Ascending aorta (tissue), 2 donors: ENCODE results near the gene UNK. TPM values are rescaled to one million over a fixed set of nuclear protein-coding genes. Genes with fewer than 3 reads are reported as not detected.
"Not testable (repeated sequence)": the region's sequence is repeated elsewhere in the genome, so short reads cannot be mapped to it uniquely, and the experiment has no call there.

Experiments used
- DNase-seq, 2 donors: peaks; one replicate each; pipeline ENCODE4 v3.0.0-alpha.2; 2019; ENCODE audit warnings: low spot score in 2 of 2
- H3K27ac ChIP-seq, 2 donors: fragments of 200-600 bp; sonication (generic); one replicate each; pipeline ENCODE4 v1.5.1; 2016 to 2017; ENCODE audit warnings: mild to moderate bottlenecking in 1 of 2
- H3K27me3 ChIP-seq: fragments of 200-600 bp; sonication (generic); one replicate; pipeline ENCODE4 v1.5.1; 2017
- H3K36me3 ChIP-seq, 2 donors: fragments of 200-600 bp; sonication (generic); one replicate each; pipeline ENCODE4 v1.5.1; 2016
- H3K4me1 ChIP-seq, 2 donors: fragments of 200-600 bp; sonication (generic); one replicate each; pipeline ENCODE4 v1.5.1; 2016 to 2017; ENCODE audit warnings: mild to moderate bottlenecking in 1 of 2
- H3K4me3 ChIP-seq, 2 donors: fragments of 200-600 bp; sonication (generic); one replicate each; pipeline ENCODE4 v1.5.1; 2016 to 2017; ENCODE audit warnings: mild to moderate bottlenecking in 1 of 2
- H3K9me3 ChIP-seq, 2 donors: fragments of 200-600 bp; sonication (generic); one replicate each; pipeline ENCODE4 v1.5.1; 2016
- CTCF ChIP-seq, 3 experiments: fragments of 200-600 bp in 2 of 3; fragments of 450-650 bp in 1 of 3; sonication (generic) in 2 of 3; IDR thresholded peaks; one replicate each; pipeline ENCODE4 v1.5.1; 2016 to 2019; ENCODE audit warnings: antibody characterized with exemption in 3 of 3, mild to moderate bottlenecking in 1 of 3, moderate library complexity in 1 of 3
- intact Hi-C: fragments of 100-400 bp; cut with DNase I; formaldehyde crosslinking; loops from one replicate; pipeline ENCODE4 v1.15.1; 2023
- total RNA-seq: library from RNA; depleted of rRNA; stranded (reverse); fragments of >200 nt; gene quantifications from one replicate; pipeline ENCODE4 v1.1.0, GENCODE V29; 2016

The UNK gene
- total RNA-seq, 1 donor from 2014 or later, result 73.9 TPM

GRCh38 chr17:75808905-75809621 is 24.5 kb downstream of the UNK start:
- H3K9me3 ChIP-seq, result no peaks in the 10 kb centered on the region
- peak in 1 of 2 donors; percentile 83 for DNase-seq
- peaks cover 0 to 3% of the 10 kb centered on the region in 2 donors for H3K4me1 ChIP-seq
- no peak overlapping the region for H3K4me3 ChIP-seq
- peak overlapping the region; percentile 58 to 62 for H3K27ac ChIP-seq
- intact Hi-C loops, result no loop called here
- no peaks in the 10 kb centered on the region for H3K27me3 ChIP-seq
- TF ChIP-seq CTCF (IDR thresholded peaks at IDR 0.05), result no peak
- H3K36me3 ChIP-seq, result peaks cover 42 to 45% of the 10 kb centered on the region in 2 donors

- Histone ChIP-seq H3K4me3 (no peak overlapping the region), H3K36me3 (peaks cover 48 to 49% of the 10 kb centered on the region in 2 donors), H3K9me3 (no peaks in the 10 kb centered on the region), H3K4me1 (peaks cover 0 to 3% of the 10 kb centered on the region in 2 donors), H3K27me3 (no peaks in the 10 kb centered on the region), H3K27ac (peak overlapping the region; percentile 4 to 40)
- DNase-seq, result no peak
- no peak for TF ChIP-seq CTCF (IDR thresholded peaks at IDR 0.05)
- intact Hi-C loops, result no loop called here
Observed at GRCh38 chr17:75809631-75810111, 25.1 kb downstream of the UNK start.

GRCh38 chr17:75810216-75810615 is 25.6 kb downstream of the UNK start:
- H3K36me3 ChIP-seq, result peaks cover 52 to 55% of the 10 kb centered on the region in 2 donors
- H3K27ac ChIP-seq, result no peak overlapping the region
- H3K27me3 ChIP-seq, result no peaks in the 10 kb centered on the region
- H3K4me1 ChIP-seq, result peaks cover 0 to 3% of the 10 kb centered on the region in 2 donors
- DNase-seq, result no peak
- TF ChIP-seq CTCF (IDR thresholded peaks at IDR 0.05), result no peak
- no peaks in the 10 kb centered on the region for H3K9me3 ChIP-seq
- intact Hi-C loops, result no loop called here
- no peak overlapping the region for H3K4me3 ChIP-seq

GRCh38 chr17:75810756-75811155 is 26.1 kb downstream of the UNK start:
- H3K4me3 ChIP-seq, intact Hi-C loops, H3K27ac ChIP-seq, H3K4me1 ChIP-seq, DNase-seq, H3K27me3 ChIP-seq, H3K9me3 ChIP-seq: not testable (repeated sequence)
- H3K36me3 ChIP-seq, result peaks cover 52 to 59% of the 10 kb centered on the region in 2 donors

GRCh38 chr17:75811174-75811573 is 26.6 kb downstream of the UNK start:
- DNase-seq, result no peak
- no peak overlapping the region for H3K27ac ChIP-seq
- no peak overlapping the region for H3K4me3 ChIP-seq
- peaks cover 0 to 3% of the 10 kb centered on the region in 2 donors for H3K4me1 ChIP-seq
- no peaks in the 10 kb centered on the region for H3K27me3 ChIP-seq
- intact Hi-C loops, result no loop called here
- peaks cover 52 to 63% of the 10 kb centered on the region in 2 donors for H3K36me3 ChIP-seq
- H3K9me3 ChIP-seq, result no peaks in the 10 kb centered on the region
- TF ChIP-seq CTCF (IDR thresholded peaks at IDR 0.05), result no peak
